PC-9 (cell line): Measurements from ENCODE around the gene GATAD1. TPM values are rescaled to one million over a fixed set of nuclear protein-coding genes. Genes with fewer than 3 reads are reported as not detected.
"Not testable (repeated sequence)": the region's sequence is repeated elsewhere in the genome, so short reads cannot be mapped to it uniquely, and the experiment has no call there.

ENCODE experiments used
- BruUV-seq: library from RNA; stranded (reverse); fragments of 400-500 nt; replicated peaks from 2 replicates; lab custom pipeline; 2021; lab: Mats Ljungman, UMichigan
- CTCF ChIA-PET: fragments of 300-600 bp; sonication (Branson Sonifier 250); formaldehyde crosslinking; loops from one replicate; lab custom pipeline; 2022; ENCODE audit warnings: antibody characterized with exemption; lab: Charles Lee
- POLR2A ChIA-PET: fragments of 300-600 bp; sonication (Branson Sonifier 250); formaldehyde crosslinking; loops from one replicate; lab custom pipeline; 2022; ENCODE audit warnings: antibody characterized with exemption; ENCODE audit not compliant: unreplicated experiment; lab: Charles Lee
- DNase-seq, 2 experiments: peaks; one replicate each; pipeline versions ENCODE4 v3.0.0 to v3.0.0-alpha.2; 2015 to 2022; ENCODE audit warnings: mixed read lengths in 1 of 2
- H2AFZ ChIP-seq: fragments of 200-600 bp; sonication (generic); 2 replicates; pipeline ENCODE4 v1.8.1; 2017; ENCODE audit warnings: antibody characterized with exemption
- H3F3A ChIP-seq: fragments of 200-600 bp; sonication (generic); 2 replicates; pipeline ENCODE4 v1.8.1; 2017; ENCODE audit warnings: antibody characterized with exemption, mild to moderate bottlenecking, low read depth; ENCODE audit not compliant: insufficient read depth
- H3K27ac ChIP-seq: fragments of 200-600 bp; sonication (generic); 2 replicates; pipeline ENCODE4 v1.6.1; 2016; ENCODE audit warnings: mixed run types
- H3K27me3 ChIP-seq: fragments of 200-600 bp; sonication (generic); 2 replicates; pipeline ENCODE4 v1.6.1; 2016; ENCODE audit warnings: low read depth, mixed run types; ENCODE audit not compliant: insufficient read depth
- H3K36me3 ChIP-seq: fragments of 200-600 bp; sonication (generic); 2 replicates; pipeline ENCODE4 v1.6.1; 2016; ENCODE audit warnings: low read depth, mixed run types
- H3K4me1 ChIP-seq: fragments of 200-600 bp; sonication (generic); replicated peaks from 2 replicates; pipeline ENCODE4 v1.6.1; 2016; ENCODE audit warnings: mixed run types; ENCODE audit not compliant: insufficient read depth
- H3K4me2 ChIP-seq: fragments of 200-600 bp; sonication (generic); 2 replicates; pipeline ENCODE4 v1.6.1; 2017; ENCODE audit warnings: mixed run types
- H3K4me3 ChIP-seq: fragments of 200-600 bp; sonication (generic); 2 replicates; pipeline ENCODE4 v1.6.1; 2016; ENCODE audit warnings: mixed run types
- H3K79me2 ChIP-seq: fragments of 200-600 bp; sonication (generic); 2 replicates; pipeline ENCODE4 v1.6.1; 2017; ENCODE audit warnings: low read depth, mixed run types
- H3K9me2 ChIP-seq: fragments of 200-600 bp; sonication (generic); 2 replicates; pipeline ENCODE4 v1.8.1; 2017; ENCODE audit warnings: mild to moderate bottlenecking; ENCODE audit not compliant: insufficient read depth
- H3K9me3 ChIP-seq: fragments of 200-600 bp; sonication (generic); 2 replicates; pipeline ENCODE4 v1.8.1; 2016; ENCODE audit warnings: low read depth; ENCODE audit not compliant: insufficient read depth
- H4K20me1 ChIP-seq: fragments of 200-600 bp; sonication (generic); 2 replicates; pipeline ENCODE4 v1.8.1; 2017; ENCODE audit not compliant: insufficient read depth
- CTCF ChIP-seq: fragments of 200-600 bp; sonication (generic); conservative IDR thresholded peaks from 2 replicates; pipeline ENCODE4 v1.6.1; 2017; ENCODE audit warnings: mixed run types, antibody characterized with exemption, mild to moderate bottlenecking, moderate library complexity
- EZH2 ChIP-seq: fragments of 200-600 bp; sonication (generic); IDR thresholded peaks from 2 replicates; pipeline ENCODE4 v1.8.0; 2017; ENCODE audit warnings: antibody characterized with exemption, low read depth
- intact Hi-C: fragments of 100-400 bp; cut with micrococcal nuclease; formaldehyde crosslinking; loops from one replicate; pipeline ENCODE4 v1.10.0; 2022; ENCODE audit not compliant: unreplicated experiment
- total RNA-seq: library from RNA; stranded (reverse); gene quantifications from 2 replicates; pipeline ENCODE4 v1.2.3, GENCODE V29; 2021

The GATAD1 gene
- total RNA-seq, 1 experiment from 2014 or later = 39.4 TPM

- Histone ChIP-seq H3K79me2 (no peaks in the 10 kb centered on the region), H3K27ac (no peak overlapping the region), H3K9me2 (no peaks in the 10 kb centered on the region), H3K4me1 (peaks cover 15% of the 10 kb centered on the region), H4K20me1 (no peaks in the 10 kb centered on the region), H3K4me2 (no peak overlapping the region), H3K27me3 (no peaks in the 10 kb centered on the region), H3K4me3 (no peak overlapping the region), H3F3A (peaks cover 7% of the 10 kb centered on the region; the same call in 1 of the 2 replicates), H2AFZ (no peak overlapping the region), H3K36me3 (no peaks in the 10 kb centered on the region), H3K9me3 (no peaks in the 10 kb centered on the region)
- TF ChIP-seq EZH2 (no peak), CTCF (no peak)
- DNase-seq = peak in 1 of 2 experiments; percentile 72
- POLR2A ChIA-PET = interaction anchor here (0.6 kb wide), 1 partner anchor 47 kb away, joined by 5 read pairs; no protein-coding TSS in a partner anchor
- CTCF ChIA-PET = no interaction called here
- intact Hi-C loops = no loop called here
- BruUV-seq = no TSS peak
Observed at GRCh38 chr7:92466682-92467081, 19.4 kb downstream of the GATAD1 start.

GRCh38 chr7:92468589-92468988 is 21.3 kb downstream of the GATAD1 start:
- peaks cover 33% of the 10 kb centered on the region for H3K4me1 ChIP-seq
- CTCF ChIA-PET, H2AFZ ChIP-seq, H3K27me3 ChIP-seq, H3K27ac ChIP-seq, POLR2A ChIA-PET, H3K9me2 ChIP-seq, H3K9me3 ChIP-seq, intact Hi-C loops, H4K20me1 ChIP-seq, H3K36me3 ChIP-seq, H3K79me2 ChIP-seq, BruUV-seq, H3K4me3 ChIP-seq, DNase-seq, H3K4me2 ChIP-seq: not testable (repeated sequence)
- peaks cover 12% of the 10 kb centered on the region; the same call in 1 of the 2 replicates for H3F3A ChIP-seq

- DNase-seq = peak; percentile 82 to 84
- not testable (repeated sequence) for BruUV-seq
Observed at GRCh38 chr7:92473989-92474388, 26.7 kb downstream of the GATAD1 start.

GRCh38 chr7:92475261-92475770 is 28.0 kb downstream of the GATAD1 start:
- BruUV-seq = not testable (repeated sequence)

More at GRCh38 chr7:92473989-92474388, 26.7 kb downstream of the GATAD1 start:
- Histone ChIP-seq H3K4me3 (peak overlapping the region; percentile 28; the same call in 1 of the 2 replicates), H3K27ac (peak overlapping the region; percentile 67), H3K4me1 (peaks cover 32% of the 10 kb centered on the region), H3K4me2 (peak overlapping the region; percentile 62), H3F3A (peaks cover 17% of the 10 kb centered on the region)
- H4K20me1 ChIP-seq, H3K36me3 ChIP-seq, H3K9me3 ChIP-seq, H3K79me2 ChIP-seq, H3K27me3 ChIP-seq, CTCF ChIA-PET, intact Hi-C loops, H2AFZ ChIP-seq, H3K9me2 ChIP-seq: not testable (repeated sequence)
- POLR2A ChIA-PET = interaction anchor here (0.6 kb wide), 2 partner anchors 12 to 683 kb away, joined by 3 to 10 read pairs; no protein-coding TSS in a partner anchor

GRCh38 chr7:92475851-92476590 is 28.7 kb downstream of the GATAD1 start:
- H3K9me2 ChIP-seq, H3K4me3 ChIP-seq, DNase-seq, H3K79me2 ChIP-seq, H4K20me1 ChIP-seq, intact Hi-C loops, BruUV-seq, H3K27me3 ChIP-seq, H3K27ac ChIP-seq, POLR2A ChIA-PET, H3K4me2 ChIP-seq, H3K9me3 ChIP-seq, H3K36me3 ChIP-seq, H2AFZ ChIP-seq: not testable (repeated sequence)
- Histone ChIP-seq H3F3A (peaks cover 17% of the 10 kb centered on the region), H3K4me1 (peaks cover 32% of the 10 kb centered on the region)
- CTCF ChIA-PET = interaction anchor here (1.1 kb wide), 1 partner anchor 52 kb away, joined by 3 read pairs; no protein-coding TSS in a partner anchor

More at GRCh38 chr7:92475261-92475770, 28.0 kb downstream of the GATAD1 start:
- H3K9me2 ChIP-seq, H2AFZ ChIP-seq, H3K36me3 ChIP-seq, POLR2A ChIA-PET, H3K27me3 ChIP-seq, H4K20me1 ChIP-seq, H3K4me2 ChIP-seq, intact Hi-C loops, H3K27ac ChIP-seq, H3K79me2 ChIP-seq, DNase-seq, H3K9me3 ChIP-seq, H3K4me3 ChIP-seq: not testable (repeated sequence)
- H3K4me1 ChIP-seq = peaks cover 32% of the 10 kb centered on the region
- H3F3A ChIP-seq = peaks cover 17% of the 10 kb centered on the region
- CTCF ChIA-PET = interaction anchor here (1.1 kb wide), 1 partner anchor 52 kb away, joined by 3 read pairs; no protein-coding TSS in a partner anchor

- BruUV-seq, H3K9me3 ChIP-seq: not testable (repeated sequence)
Observed at GRCh38 chr7:92477681-92478080, 30.4 kb downstream of the GATAD1 start, which contains the start of gene ERVW-1. ERVW-1 (minus strand) TSS chr7:92477946; CDS start chr7:92470381, 7,565 bp downstream.

More at GRCh38 chr7:92477681-92478080, 30.4 kb downstream of the GATAD1 start, which contains the start of gene ERVW-1:
- H3K36me3 ChIP-seq, H3K4me3 ChIP-seq, DNase-seq, H2AFZ ChIP-seq, POLR2A ChIA-PET, intact Hi-C loops, H3K27ac ChIP-seq, H3K27me3 ChIP-seq, H3K79me2 ChIP-seq, CTCF ChIA-PET, H3K4me2 ChIP-seq, H3K9me2 ChIP-seq, H4K20me1 ChIP-seq: not testable (repeated sequence)
- H3K4me1 ChIP-seq = peaks cover 23% of the 10 kb centered on the region
- H3F3A ChIP-seq = peaks cover 17% of the 10 kb centered on the region
